ENCODE measurements around the gene CRISPLD2. TPM values are rescaled to one million over a fixed set of nuclear protein-coding genes. Genes with fewer than 3 reads are reported as not detected.

CRISPLD2 gene
- total RNA-seq, 1 donor: 44.0 TPM

GRCh38 chr16:84788920-84789391 lies 30.8 kb upstream of the CRISPLD2 start:
- no peak for TF ChIP-seq CTCF (IDR thresholded peaks at IDR 0.05; ENCODE audit: insufficient read depth, low read depth, low read length)
- DNase-seq (ENCODE audit: low read depth): no peak
- no peak overlapping the region for H3K4me3 ChIP-seq (ENCODE audit: low read depth, low read length)

GRCh38 chr16:84789431-84789830 lies 30.4 kb upstream of the CRISPLD2 start:
- no peak for TF ChIP-seq CTCF (IDR thresholded peaks at IDR 0.05; ENCODE audit: insufficient read depth, low read depth, low read length)
- no peak for DNase-seq (ENCODE audit: low read depth)
- H3K4me3 ChIP-seq (ENCODE audit: low read depth, low read length): no peak overlapping the region

DNA sequence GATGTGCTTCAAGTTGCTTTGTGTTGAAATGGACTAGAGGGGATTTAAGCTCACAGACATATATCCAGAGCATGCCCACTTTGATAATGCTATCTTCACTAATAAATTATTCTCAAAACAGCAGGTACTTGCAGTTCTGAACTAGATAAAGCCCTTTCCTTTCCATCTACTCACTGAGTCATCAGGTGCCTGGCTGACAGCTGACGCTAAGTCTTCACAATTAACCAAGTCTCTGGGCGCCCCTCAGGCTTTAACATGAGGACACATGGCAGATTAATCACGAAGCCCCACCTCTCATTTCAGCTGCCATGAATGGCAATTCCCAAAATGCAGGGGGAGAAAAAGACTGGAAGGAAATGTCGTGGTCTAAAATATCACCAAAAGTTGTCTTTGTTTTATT lies 29.5 kb upstream of the CRISPLD2 start:
- H3K4me3 ChIP-seq (ENCODE audit: low read depth, low read length): no peak overlapping the region
- no peak for TF ChIP-seq CTCF (IDR thresholded peaks at IDR 0.05; ENCODE audit: insufficient read depth, low read depth, low read length)
- no peak for DNase-seq (ENCODE audit: low read depth)

GRCh38 chr16:84791088-84791487 lies 28.7 kb upstream of the CRISPLD2 start:
- H3K4me3 ChIP-seq (ENCODE audit: low read depth, low read length): no peak overlapping the region

GRCh38 chr16:84791501-84791900 lies 28.3 kb upstream of the CRISPLD2 start:
- H3K4me3 ChIP-seq (ENCODE audit: low read depth, low read length): no peak overlapping the region
- peak; percentile 55 for DNase-seq (ENCODE audit: low read depth)
- no peak for TF ChIP-seq CTCF (IDR thresholded peaks at IDR 0.05; ENCODE audit: insufficient read depth, low read depth, low read length)

More at GRCh38 chr16:84791088-84791487, 28.7 kb upstream of the CRISPLD2 start:
- DNase-seq (ENCODE audit: low read depth): peak; percentile 85
- no peak for TF ChIP-seq CTCF (IDR thresholded peaks at IDR 0.05; ENCODE audit: insufficient read depth, low read depth, low read length)

- TF ChIP-seq CTCF (IDR thresholded peaks at IDR 0.05; ENCODE audit: insufficient read depth, low read depth, low read length): no peak
- peak; percentile 59 for DNase-seq (ENCODE audit: low read depth)
Observed at GRCh38 chr16:84794186-84794585, 25.6 kb upstream of the CRISPLD2 start.

DNA sequence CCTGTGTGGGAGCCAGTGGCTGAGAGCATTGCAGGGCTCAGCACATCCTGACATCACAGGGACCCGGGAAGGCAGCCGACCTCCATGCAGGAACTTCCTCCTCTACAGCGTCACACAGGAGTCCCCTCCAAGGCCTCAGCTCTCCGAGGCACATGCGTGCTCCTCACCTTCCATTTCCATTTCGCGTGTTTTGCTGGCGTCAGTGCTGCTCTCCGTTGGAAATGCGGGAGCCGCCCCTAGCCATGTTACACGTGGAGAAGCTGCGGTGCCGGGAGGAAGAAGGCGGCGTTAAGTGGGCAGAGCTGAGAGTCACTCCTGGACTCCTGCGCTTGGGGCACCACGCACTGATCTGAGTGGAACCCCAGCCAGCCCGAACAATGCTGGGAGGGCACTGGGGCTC lies 25.2 kb upstream of the CRISPLD2 start:
- no peak overlapping the region for H3K4me3 ChIP-seq (ENCODE audit: low read depth, low read length)
- peak; percentile 28 for DNase-seq (ENCODE audit: low read depth)
- no peak for TF ChIP-seq CTCF (IDR thresholded peaks at IDR 0.05; ENCODE audit: insufficient read depth, low read depth, low read length)

More at GRCh38 chr16:84794186-84794585, 25.6 kb upstream of the CRISPLD2 start:
- H3K4me3 ChIP-seq (ENCODE audit: low read depth, low read length): no peak overlapping the region
